Brain pericyte (primary cell): ENCODE measurements around the gene BRI3.

Experiments used
- DNase-seq: peaks from one replicate; pipeline ENCODE4 v3.0.0-alpha.2; 2012; ENCODE audit warnings: low read depth, low spot score

BRI3 gene

DNA sequence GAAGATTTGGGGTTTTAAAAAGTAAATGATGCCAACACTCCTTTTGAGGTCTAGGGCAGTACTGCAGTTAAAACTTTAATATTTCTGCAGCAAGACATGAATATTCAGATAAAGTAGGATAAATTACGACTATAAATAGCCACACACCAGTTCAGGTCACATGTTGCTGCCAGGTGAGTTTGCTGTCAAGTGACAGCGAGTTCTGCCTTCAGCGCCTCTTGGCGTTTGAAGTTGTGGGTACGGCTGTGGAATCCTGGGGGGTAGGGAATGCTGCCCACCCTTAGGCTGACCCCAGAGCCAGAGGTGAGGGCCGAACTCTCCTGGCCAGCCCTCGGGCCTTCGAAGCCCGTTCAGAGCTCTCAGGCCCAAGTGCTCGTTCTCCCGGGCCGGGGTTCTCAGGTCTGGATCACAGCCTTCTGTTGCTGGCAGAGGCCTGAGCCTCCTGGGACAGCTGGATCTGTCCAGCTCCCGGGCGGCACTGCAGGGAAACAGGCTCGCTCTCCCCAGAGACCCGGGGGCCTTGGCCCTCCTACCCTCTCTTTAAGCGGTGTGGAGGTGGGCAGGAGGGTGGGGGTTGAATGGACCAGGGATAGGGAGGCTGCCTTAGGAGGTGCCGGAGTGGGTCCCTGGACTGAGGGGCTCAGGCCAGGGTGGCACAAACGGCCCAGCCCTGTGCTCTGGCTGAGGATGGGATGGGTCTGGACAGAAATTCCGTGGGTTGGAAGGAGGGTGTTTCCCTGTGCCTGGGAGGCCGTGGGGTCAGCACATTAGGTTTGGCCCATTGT is 5.4 kb downstream of the BRI3 start:
- DNase-seq: no peak

DNA sequence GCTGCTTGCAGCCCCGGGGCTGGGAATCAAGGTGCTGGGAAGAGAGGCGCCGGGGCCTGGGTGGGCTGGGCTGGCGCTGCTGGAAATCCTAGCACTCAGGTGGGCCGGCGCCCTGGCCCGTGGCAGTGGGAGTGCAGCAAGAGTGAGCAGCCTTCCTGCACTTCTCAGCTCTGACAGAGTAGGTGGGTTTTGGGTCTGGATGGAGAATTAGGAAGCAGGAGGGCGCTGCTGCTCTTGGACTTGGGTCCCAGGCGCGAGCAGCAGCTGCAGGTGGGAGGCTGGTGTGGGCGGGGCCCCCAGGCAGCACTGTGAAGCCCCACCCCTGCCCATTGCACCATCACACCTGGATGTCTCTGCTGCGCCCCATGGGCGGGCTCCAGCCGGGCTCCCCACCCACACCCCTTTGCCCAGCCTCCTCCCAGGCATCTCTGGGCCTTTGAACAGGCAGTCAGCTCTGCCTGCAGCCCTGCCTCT is 6.0 kb downstream of the BRI3 start:
- DNase-seq: no peak

DNA sequence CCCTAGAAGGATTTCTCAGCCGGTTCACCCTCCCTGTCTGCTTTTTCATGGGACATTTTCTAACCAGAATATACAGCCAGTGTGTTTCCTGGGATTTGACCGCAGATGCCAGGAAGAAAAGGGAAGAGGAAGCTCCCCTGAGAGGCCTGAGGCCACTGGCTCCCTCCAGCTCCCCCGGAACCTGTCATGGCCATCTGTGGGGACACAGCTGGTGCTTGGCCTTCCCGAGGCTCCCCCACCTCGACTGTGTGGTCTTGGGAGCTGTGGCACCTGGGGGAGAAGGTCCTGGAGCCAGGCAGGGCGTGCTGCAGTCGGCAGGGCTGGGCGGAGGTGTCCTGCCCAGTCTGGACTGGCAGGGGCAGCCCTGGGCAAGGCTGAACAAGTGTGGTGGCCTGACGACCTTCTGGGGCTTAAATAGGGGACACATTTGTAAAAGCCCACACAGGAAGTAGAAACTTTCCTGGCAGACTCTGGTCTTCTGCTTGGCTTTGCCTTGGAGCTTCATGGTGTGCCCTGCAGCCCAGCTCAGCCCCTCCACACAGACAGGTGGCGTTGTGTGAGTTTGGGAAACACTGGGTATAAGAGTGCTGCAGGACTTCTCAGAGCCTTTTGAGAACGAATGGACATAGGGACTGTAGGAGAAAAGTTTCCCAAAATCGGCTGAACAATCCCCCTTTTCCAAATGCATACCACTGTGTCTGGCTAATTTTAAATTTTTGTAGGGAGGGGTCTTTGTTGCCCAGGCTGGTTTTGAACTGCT is 6.8 kb downstream of the BRI3 start:
- no peak for DNase-seq

DNA sequence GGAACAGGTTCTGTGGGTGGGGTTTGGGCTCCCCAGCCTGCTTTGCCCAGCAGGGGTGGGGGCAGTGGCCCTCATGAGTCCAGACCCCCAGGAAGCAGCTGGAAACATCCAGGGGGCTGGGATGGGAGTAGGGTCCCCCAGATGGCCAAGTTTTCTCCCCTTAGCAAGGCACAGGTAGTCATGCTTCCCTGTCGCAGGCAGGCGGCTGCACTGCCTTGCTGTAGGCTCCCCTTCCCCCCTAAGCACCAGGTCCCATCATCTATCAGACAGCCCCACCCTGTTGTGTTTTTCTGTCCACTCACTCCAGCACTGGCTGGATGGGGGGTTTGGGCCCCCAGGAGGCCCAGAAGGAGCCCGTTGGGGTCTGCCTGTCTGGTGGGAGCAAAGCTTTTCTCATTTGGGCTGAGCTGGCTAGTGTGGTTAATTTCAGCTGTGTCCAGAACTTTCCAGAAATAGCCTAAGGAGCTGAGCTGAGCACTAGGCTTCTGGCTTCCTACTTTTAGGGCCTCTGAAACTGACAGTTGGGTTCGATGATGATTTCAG is 7.9 kb downstream of the BRI3 start:
- DNase-seq: no peak

DNA sequence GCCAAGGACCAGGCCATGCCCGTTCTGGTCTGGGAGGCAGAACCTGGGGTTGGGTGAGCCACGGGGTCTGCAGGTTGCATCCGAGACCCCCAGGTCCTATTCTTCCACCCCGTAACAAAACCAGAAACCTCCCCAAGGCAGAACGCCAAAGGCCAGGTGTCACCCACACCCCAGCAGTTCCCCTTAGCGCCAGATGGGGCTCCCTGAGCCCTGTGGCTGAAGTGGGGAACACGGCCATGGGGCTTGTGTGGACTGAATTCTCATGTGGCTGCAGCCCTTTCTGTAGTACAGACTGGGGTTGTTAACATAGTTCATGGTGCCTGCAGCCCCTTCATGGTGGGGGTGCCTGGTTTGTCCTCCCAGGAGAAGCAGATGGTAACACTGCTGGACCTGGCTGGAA is 10.2 kb downstream of the BRI3 start:
- no peak for DNase-seq

DNA sequence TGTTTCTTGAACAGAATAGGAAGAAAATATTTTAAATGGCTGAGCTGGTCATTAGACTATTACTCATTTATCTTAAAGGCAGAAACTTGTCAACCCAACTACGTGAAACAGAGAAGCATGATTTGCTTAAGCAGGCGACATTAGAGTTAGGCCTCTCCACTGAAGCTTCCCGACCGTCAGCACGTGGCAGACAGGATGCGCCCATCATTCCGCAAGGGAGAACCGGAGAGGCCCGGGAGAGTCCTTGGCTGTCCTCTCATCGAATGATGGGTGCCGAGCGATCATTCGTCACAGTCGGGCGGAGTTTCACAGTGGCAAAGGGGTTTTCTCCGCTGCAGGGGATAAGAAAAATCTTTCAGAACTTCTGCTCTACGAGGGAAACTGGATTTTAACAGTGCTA is 11.8 kb downstream of the BRI3 start:
- DNase-seq: no peak

DNA sequence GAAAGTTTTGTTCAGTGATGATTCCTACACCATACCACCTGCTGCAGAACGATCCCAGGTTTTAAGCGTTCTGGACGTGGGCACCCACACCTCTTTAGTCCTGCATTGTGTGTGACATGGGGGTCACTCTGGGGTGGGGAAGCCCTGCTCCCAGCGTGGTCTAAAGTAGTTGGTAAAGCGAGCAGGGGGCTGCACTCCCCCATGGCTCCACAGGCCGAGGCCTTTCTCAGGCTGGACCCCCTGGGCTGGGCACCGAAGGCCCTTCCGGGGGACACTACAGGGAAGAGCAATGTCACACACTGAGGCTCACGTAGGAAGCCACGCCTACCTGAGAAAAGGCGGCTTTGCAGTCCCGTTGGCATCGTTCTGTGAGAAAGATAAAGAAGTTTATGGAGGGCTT is 12.3 kb downstream of the BRI3 start:
- no peak for DNase-seq

DNA sequence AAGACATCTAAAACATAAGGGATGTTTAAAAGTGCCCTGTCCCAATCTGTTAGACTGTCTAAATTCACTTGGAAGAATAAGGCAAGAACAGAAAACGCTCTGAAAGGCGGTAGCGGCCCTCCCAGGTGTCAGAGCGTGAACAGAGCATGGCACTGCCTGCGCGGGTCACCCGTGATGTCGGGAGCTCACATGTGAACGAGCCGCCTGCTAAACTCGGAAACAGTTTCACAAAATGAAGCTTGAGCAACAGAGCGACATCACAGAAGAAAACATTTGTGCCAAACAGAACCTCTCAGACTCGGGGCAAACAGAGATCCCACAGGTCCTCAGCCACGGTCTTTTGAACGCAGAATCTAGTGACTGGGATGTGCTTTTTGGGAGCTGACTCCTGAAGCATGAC is 12.8 kb downstream of the BRI3 start:
- no peak for DNase-seq

DNA sequence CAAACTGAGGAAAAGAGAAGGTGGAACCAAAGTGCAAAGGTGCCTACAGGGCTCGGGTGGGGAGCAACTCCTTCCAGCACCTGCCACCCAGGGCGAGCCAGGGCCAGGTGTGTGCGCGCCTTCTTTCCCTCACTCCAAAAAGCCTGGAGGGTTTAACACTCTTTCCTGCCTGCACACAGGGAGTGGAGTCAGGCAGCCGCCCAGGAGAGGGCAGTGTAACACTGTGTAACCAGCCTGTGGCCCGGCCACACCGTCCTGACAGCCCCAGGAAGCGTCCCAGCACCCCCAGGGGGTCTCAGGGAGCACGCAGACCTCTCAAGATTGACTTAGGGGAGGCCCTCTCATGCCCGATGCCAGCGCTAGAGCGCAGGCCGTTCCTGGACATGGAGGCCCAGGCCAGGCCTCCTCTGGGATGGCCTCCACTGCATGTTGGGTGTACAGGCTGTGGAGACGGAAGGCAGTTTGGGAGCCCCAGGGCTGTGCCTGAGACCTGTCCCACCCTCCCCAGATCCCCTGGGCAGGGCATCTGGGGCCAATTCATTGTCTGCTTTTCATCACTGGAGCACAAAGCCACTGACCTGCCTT is 13.4 kb downstream of the BRI3 start:
- no peak for DNase-seq

DNA sequence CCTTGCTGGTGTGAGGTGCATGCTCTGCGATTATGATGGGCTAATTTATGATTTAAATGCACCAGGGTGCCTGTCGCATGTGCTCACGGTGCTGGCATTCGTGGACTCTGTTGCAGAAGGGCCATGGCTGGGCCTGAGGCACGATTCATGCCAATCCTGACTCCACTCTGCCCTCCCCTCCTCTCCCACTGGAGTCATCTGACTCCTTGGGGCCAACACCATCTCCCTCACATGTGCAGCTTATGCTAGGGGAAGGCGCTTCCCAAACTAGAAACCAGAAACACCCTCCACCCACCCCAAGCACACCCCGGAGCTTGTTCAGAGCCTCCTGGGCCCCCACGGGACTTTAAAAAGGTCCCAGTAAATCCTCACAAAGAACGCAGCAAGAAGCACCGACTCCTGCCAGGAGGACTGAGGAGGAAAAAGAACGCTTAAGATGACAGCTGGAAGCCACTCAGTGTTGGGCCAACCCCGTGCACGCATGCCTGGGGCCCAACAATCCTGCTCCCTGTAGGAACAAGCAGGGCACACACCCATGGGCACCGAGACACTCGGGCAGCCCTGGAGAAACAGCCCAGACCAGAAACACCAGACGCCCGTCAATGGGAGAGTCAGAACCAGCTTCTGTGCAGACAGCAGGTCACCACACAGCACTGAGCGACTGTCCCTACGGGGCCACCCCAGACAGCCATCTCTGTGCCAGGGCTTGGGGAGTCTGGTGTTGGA is 14.1 kb downstream of the BRI3 start:
- no peak for DNase-seq

DNA sequence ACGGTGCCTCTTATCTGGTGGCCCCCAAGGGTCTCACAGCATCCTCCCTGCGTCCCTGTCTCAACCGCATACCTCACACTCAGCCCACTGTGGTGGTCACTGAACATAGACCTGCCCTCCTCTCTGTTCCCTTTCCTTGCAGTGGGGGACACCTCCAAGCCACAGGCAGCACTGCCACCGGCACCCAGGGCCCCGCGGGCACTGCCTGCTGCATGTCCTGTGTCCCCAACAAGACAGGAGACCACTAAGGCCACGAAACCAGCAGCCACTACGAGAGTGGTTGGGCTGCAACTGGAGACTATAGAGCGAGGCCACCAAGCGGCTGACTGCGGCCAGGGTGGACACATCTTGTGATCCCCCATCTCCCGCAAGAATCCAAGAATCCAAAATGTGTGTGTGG is 15.3 kb downstream of the BRI3 start:
- DNase-seq: no peak

DNA sequence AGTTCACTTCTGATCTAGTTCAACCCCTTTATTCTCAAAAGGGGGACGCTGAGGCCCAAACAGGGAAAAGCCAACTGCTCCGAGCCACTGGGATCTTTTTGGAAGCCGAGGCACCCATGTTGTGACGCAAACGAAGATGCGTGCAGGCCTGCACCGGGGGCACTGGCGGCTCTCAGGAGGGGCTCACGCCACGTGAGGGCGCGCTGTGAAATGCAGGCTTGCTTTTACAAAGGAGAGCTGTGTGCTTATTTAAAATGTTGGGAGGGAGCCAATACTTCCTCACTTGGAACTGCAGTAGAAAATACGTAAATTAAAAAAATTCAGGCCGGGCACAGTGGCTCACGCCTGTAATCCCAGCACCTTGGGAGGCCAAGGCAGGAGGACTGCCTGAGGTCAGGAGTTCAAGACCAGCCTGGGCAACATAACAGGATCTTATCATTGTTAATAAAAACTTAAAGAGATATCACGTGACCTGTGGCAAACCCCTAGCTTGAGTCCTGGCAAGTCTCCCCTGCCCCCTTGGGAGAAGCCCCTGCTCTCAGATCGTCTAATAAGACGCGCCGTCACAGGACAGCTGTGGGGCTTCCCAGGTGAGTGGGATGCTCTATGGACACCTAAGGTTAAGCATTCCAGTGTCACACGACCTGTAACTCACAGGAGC is 16.3 kb downstream of the BRI3 start:
- DNase-seq: no peak

DNA sequence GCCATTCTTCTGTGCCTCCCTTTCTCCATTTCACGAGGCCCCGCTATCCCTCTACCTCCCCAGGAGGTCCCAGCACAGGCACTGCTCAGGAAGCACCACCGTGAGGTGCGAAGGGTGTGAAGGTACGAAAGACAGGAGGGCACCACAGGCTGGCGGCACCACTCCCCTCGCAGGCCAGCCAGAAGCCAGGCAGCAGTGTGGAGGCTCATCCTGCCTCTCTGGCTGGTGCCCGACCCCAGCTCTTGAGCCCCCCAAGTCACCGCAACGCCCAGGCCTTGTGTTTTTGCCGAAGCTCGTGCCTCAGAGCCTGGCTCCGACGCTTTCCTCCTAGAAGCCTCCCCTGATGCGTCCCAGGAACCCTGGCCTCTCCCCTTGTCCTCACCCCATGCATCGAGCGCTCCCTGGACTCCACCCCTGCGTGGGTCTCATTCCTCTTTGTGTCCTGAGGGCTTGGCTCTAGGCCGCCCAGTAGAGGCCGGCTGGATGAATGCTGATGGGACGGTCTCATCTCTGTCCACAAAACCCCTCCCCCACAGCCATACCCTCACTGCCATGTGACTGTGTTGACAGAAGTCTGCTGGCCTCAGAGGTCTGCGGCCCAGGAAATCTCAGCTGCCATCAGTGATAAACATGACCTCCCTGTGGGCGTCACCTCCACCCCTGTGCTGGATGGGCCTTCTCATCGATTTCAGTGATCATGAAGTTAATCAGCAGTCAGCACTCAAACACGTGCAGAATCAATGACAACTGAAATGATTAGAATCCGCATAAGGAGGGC is 19.3 kb downstream of the BRI3 start:
- DNase-seq: no peak

DNA sequence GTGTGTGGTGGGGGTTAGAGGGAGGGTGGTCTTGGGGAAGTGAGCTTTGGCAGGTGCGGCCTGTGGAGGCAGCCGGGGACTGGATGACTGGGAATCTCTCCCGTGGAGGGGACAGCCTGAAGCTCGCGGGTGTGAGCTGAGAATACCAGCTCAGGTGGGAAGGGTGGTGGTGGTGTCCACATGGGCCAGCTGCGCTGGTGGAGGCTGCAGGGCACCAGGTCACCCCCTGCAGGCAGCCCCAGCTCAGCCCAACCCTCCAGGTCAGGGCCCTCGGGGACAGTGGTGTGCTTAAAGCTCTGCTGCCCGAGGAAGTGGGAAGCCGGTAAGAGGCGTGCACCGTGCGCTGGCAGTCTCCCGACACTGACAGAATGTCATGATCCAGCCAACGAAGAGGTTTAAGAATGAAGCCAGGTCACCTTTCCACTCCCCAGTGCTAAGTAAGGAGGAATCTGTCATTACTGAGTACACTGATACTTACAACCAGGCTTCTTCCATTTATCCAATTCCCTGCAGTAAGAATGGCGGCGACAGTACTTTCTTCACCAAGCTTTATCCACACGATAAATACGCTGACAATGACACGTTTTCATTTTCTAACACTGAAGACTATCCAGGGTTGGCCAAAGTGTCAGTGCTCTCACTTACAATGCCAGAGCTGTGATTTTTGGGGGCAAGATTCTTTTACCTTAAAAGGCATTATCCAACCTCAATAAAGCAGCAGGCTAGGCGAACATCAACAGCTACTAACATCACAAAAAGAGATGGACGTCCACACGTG is 20.4 kb downstream of the BRI3 start:
- no peak for DNase-seq

DNA sequence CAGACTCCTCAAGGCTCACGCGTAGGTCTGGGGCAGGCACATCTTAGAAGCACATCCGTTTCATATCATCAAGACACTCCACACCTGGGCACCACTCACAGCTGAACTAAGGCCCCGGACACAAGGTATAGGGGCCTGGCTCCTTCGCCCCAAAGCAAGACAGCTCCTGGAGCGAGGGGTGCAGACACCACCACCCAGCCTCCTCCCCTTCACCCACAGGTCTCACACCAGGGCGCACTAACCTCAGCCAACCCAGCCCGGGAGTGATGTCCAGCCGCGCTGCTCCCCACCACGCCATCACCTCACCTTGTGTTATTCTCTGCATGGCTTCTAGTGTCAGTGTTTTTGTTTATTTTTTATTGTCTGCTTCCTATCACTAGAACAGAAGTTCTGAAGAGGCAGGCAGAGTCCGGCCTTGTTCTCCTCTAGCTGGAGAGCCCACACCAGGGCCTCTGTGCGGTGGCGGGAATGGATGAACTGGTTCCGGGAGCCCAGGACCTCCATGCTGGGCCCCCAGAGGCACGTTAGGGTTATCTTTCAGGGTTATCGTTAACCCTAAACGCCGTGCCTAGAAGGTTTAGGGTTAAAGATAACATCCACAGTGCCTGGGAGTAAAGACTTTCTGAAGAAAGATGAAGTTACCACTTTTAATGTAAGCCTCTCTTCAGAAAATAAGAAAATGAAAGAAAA is 21.8 kb downstream of the BRI3 start:
- no peak for DNase-seq

DNA sequence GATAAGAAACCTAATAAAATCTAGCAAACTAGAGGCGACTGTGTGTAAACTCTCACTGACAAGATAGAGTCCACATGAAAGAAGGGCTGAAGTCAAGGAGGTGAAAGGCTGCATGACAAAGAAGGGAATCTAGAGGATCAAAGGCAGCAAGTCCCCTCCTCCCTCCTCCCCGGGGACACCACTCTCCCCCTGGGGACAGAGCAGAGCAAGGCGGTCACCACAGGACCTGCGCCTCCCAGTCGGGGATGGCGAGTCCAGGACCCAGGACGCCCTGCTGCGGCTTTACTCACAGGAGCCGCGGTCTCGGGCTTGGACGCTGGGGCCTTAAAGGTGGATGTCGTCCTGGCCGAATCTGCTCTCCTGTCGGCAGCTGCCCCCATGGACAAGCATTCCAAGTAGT is 22.4 kb downstream of the BRI3 start:
- no peak for DNase-seq

DNA sequence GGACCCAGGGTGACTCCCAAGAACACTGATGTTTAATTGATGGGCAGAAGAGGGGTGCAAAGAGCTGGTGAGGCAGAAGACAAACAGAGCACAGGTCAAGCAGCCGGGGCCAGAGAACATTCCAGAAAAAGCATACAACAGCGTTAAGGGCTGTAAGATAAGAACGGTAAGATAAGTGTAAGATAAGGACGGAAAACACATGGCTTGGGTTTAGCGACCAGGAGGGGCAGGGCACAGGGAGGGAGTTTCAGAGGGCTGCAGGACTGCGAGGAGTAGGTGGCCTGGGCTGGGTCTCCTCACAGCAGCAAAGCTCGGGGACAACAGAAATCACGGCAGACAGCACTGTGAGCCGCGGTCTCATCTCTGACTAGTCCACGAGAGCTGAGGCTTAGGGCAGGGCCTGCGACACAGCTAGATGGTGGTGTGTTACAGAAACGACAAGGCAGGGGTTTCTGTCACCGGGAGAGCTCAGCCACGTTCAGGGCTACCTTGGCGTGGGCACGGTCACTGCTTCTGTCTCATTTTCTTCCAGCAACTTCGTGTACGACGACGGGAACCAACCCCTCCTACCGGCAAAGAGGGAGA is 24.6 kb downstream of the BRI3 start:
- no peak for DNase-seq

DNA sequence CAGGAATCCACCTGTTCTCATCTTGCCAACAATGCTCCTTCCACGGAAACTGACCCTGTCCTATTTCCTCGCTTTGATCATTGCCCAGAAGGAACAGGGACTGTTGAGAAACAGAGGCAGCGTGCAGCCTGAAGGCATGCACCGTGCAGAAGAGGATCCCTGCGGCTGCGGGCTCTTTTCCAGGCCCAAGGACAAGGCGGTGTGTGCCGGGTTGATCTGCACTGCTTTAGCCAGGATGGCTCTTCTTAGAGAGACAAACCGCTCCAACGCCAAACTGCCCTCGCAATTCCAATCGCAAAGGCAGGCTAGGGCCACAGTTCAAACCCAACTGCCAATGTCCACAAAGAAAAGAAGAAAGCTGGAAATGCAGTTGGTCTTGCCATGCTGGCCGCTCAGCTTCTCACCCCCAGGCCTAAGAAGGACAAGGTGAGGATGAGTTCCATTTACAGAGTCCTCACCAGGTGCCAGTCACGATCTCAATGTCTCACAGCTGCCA is 26.5 kb downstream of the BRI3 start:
- DNase-seq: no peak

DNA sequence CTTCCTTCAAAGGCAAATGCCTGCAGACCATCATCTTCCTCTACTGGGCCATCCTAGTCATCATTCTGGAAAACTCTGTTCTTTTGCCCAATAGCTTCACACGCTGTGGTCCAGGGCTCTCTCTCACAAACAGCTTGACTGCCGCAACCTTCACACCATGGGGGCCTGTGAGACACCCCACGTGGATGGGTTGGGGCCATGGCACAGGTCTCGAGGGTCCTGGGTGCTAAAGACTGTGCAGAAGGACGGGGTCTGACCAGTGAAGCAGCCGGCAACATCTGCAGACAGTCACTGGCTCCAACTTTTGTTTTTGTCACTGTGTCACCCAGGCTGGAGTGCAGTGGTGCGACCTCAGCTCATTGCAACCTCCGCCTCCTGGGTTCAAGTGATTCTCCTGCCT is 28.1 kb downstream of the BRI3 start:
- DNase-seq: no peak
